HG03103 (cell line): ENCODE results near the gene RMDN2.

Source experiments
- ATAC-seq: cut with Tn5 transposase; IDR thresholded peaks from one replicate; pipeline ENCODE4 v1.9.1; 2021; ENCODE audit warnings: low read depth; ENCODE audit not compliant: unreplicated experiment

Gene RMDN2

GRCh38 chr2:37925063-37925897 is at the start of gene RMDN2:
TSS of gene RMDN2 (plus strand) at chr2:37925287. CDS start at chr2:37929278, 3,991 bp downstream.
- ATAC-seq: peak; percentile 82

- ATAC-seq: no peak
Measured at GRCh38 chr2:37875403-37875906, 49.6 kb upstream of the RMDN2 start.

GRCh38 chr2:37876227-37876626 is 48.9 kb upstream of the RMDN2 start:
- no peak for ATAC-seq

- ATAC-seq: no peak
Measured at GRCh38 chr2:37877457-37878315, 47.4 kb upstream of the RMDN2 start.

GRCh38 chr2:37878536-37878935 is 46.6 kb upstream of the RMDN2 start:
- no peak for ATAC-seq

DNA sequence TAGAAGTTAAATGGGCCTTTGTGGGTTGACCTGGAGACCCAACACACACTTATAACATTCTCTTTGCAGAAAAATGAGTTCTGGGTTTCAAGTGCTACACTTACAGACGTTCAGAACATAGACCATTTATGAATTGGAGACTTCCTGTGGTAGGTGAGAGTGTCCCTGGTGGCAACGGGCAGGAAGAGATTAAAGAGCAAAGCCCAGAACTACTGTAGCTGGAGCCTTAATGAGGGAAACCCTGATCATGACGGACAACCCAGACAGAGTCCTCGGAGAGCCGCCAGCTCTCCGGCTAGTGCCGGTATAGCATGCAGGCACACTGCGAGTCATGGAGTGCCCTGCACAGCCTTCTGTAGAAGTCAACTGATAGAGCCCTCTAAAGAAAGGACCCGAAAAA is 44.5 kb upstream of the RMDN2 start:
- ATAC-seq: no peak

GRCh38 chr2:37881397-37881796 is 43.7 kb upstream of the RMDN2 start:
- ATAC-seq: no peak

GRCh38 chr2:37882036-37882435 is 43.1 kb upstream of the RMDN2 start:
- no peak for ATAC-seq

DNA sequence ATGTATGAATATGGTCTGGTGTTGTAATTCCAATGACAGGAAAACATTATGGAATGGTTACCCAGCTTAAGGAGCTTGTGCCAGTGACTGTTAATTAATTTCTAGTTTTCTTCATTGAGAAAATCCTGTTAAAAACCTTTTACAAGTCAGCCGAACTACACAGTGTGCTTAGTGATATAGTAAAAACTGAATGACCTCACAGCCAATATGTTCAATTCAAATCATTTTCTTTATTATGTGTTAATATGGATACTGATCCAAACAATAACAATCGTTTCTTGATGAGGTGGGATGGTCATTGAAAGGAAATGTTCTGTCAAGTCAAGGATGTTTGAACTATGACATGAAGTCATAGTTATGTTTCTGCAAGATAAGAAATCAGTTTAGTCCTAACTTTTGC is 41.6 kb upstream of the RMDN2 start:
- ATAC-seq: no peak

GRCh38 chr2:37885329-37885993 is 39.6 kb upstream of the RMDN2 start:
- ATAC-seq: no peak

GRCh38 chr2:37886745-37887144 is 38.3 kb upstream of the RMDN2 start:
- ATAC-seq: no peak

DNA sequence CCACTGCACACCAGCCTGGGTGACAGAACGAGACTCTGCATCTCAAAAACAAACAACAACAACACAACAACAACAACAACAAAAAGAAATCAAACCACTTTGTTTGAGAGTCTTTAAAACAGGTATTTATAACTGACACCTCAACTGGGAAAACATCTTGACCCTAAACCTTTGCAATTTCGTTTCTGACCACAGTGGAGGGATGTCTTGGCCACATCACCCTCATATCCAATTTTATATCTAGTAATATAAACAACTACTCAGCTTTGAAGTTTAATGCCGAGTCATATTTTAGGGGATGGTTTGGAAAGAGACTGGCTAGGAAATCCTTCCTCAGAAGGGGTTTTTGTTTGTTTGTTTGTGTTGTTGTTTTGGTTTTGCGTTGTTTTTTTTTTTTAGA is 37.8 kb upstream of the RMDN2 start:
- ATAC-seq: no peak

- no peak for ATAC-seq
Measured at GRCh38 chr2:37890893-37891495, 34.1 kb upstream of the RMDN2 start.

DNA sequence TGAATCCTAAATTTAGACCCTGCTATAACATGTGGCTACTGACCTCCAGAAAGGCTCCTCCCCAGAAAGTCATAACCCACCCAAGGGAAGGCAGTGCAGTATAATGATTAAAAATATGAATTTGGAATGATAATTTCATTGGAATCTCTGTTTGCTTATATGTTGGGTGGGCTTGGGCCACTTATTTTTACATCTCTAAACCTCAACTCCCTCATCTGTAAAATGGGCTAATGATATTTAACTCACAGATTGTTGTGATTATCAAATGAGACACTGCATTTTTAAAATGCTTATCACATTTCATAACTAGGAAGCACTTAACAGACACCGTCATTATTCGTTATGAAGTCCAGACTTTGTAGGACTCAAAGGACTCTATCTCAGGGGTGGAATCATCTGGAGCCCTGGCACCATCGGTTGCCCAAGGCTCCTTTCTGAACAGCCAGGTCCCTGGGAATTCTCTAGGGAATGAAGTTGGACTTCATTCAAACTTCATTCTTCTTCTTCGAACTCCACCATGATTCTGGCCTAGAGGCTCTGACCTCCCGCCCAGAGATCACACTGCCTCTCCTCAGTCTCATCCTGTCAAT is 33.1 kb upstream of the RMDN2 start:
- ATAC-seq: no peak

- ATAC-seq: peak; percentile 59
Measured at GRCh38 chr2:37892436-37893114, 32.5 kb upstream of the RMDN2 start.

- ATAC-seq: no peak
Measured at GRCh38 chr2:37893327-37893726, 31.8 kb upstream of the RMDN2 start.

GRCh38 chr2:37894047-37894446 is 31.0 kb upstream of the RMDN2 start:
- ATAC-seq: no peak

DNA sequence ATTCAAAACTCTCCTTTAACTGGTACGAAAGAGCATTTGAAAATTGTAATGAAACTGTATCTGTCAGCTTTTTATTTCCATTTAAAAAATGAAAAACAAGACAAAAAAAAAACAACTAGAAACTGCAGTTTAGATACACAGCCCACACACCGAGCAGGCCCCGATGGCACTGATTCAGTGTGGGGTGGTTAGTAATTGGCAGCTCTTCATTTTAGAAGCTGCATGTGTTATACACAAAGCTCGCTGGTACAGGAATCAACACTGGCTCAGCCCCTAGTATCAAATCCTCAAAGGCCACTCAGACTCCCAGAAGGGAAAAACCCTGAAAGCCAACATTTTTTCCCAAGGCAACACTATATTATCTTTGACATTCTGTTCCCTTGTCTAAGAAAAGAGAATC is 30.5 kb upstream of the RMDN2 start:
- no peak for ATAC-seq

DNA sequence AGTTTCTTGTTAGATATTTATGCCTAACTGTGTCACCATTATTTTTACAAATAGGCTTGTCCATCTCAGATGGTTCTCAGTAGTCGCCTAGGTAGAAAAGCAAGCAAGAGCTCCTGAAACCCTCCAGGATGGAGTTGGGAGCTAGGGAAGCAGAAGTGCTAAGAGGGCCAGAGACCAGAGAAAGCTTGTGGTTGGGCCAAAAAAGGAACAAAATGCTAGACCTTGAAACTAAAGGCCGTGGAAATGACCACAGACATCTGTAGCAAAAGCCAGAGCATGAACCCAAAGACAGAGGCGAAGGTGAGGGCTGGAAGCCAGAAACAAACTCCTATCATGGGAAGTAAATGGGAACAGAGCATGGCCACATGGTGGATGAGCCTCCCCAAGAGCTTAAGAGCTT is 29.9 kb upstream of the RMDN2 start:
- no peak for ATAC-seq

- no peak for ATAC-seq
Measured at GRCh38 chr2:37896319-37896718, 28.8 kb upstream of the RMDN2 start.
